Nephron progenitor cell (in vitro differentiated cells): Measurements from ENCODE around the gene SERINC3.

Experiments
- DNase-seq: peaks from one replicate; pipeline ENCODE4 v3.0.0; 2021
- H3K27ac Mint-ChIP-seq: 2 replicates; pipeline ENCODE4 v1.8.0; 2021; ENCODE audit warnings: mild to moderate bottlenecking, moderate library complexity, mixed read lengths
- H3K27me3 Mint-ChIP-seq: 2 replicates; pipeline ENCODE4 v1.8.0; 2021; ENCODE audit warnings: mild to moderate bottlenecking, low read depth, mixed read lengths; ENCODE audit not compliant: poor library complexity
- H3K36me3 Mint-ChIP-seq: 2 replicates; pipeline ENCODE4 v1.8.0; 2021; ENCODE audit warnings: low read depth, mixed read lengths
- H3K4me1 Mint-ChIP-seq: 2 replicates; pipeline ENCODE4 v1.8.0; 2021; ENCODE audit warnings: mixed read lengths
- H3K4me3 Mint-ChIP-seq: 2 replicates; pipeline ENCODE4 v1.8.0; 2021; ENCODE audit warnings: mild to moderate bottlenecking, moderate library complexity, mixed read lengths
- H3K9me3 Mint-ChIP-seq: 2 replicates; pipeline ENCODE4 v1.8.0; 2021; ENCODE audit warnings: mild to moderate bottlenecking, moderate library complexity, mixed read lengths
- CTCF ChIP-seq: fragments of 200-600 bp; sonication (generic); IDR thresholded peaks from 2 replicates; pipeline ENCODE4 v1.5.0; 2021; ENCODE audit warnings: antibody characterized with exemption

SERINC3 gene

GRCh38 chr20:44520881-44521280, 989 bp downstream of the SERINC3 start:
- peak overlapping the region; percentile 88 for H3K4me3 Mint-ChIP-seq
- no peak overlapping the region for H3K27ac Mint-ChIP-seq
- no peak for DNase-seq
- peaks cover 68% of the 10 kb centered on the region for H3K4me1 Mint-ChIP-seq
- no peaks in the 10 kb centered on the region for H3K27me3 Mint-ChIP-seq
- no peak for TF ChIP-seq CTCF
- no peaks in the 10 kb centered on the region for H3K9me3 Mint-ChIP-seq
- peaks cover 5% of the 10 kb centered on the region for H3K36me3 Mint-ChIP-seq

GRCh38 chr20:44518248-44518647, 3.6 kb downstream of the SERINC3 start:
- H3K27ac Mint-ChIP-seq: no peak overlapping the region
- H3K4me3 Mint-ChIP-seq: no peak overlapping the region
- TF ChIP-seq CTCF: no peak
- H3K36me3 Mint-ChIP-seq: peaks cover 5% of the 10 kb centered on the region
- DNase-seq: no peak
- H3K9me3 Mint-ChIP-seq: no peaks in the 10 kb centered on the region
- H3K27me3 Mint-ChIP-seq: no peaks in the 10 kb centered on the region
- H3K4me1 Mint-ChIP-seq: peaks cover 44% of the 10 kb centered on the region

- Mint-ChIP-seq H3K27me3 (no peaks in the 10 kb centered on the region), H3K4me1 (peaks cover 36% of the 10 kb centered on the region), H3K27ac (no peak overlapping the region), H3K36me3 (peaks cover 12% of the 10 kb centered on the region), H3K9me3 (no peaks in the 10 kb centered on the region), H3K4me3 (no peak overlapping the region)
- TF ChIP-seq CTCF: no peak
- DNase-seq: no peak
These were observed 4.4 kb downstream of the SERINC3 start for GRCh38 chr20:44517454-44517853.

- no peak for DNase-seq
- H3K27me3 Mint-ChIP-seq: no peaks in the 10 kb centered on the region
- peaks cover 30% of the 10 kb centered on the region for H3K4me1 Mint-ChIP-seq
- peaks cover 14% of the 10 kb centered on the region for H3K36me3 Mint-ChIP-seq
- no peak for TF ChIP-seq CTCF
- no peak overlapping the region for H3K27ac Mint-ChIP-seq
- no peaks in the 10 kb centered on the region for H3K9me3 Mint-ChIP-seq
- no peak overlapping the region for H3K4me3 Mint-ChIP-seq
These were observed 5.4 kb downstream of the SERINC3 start for GRCh38 chr20:44516491-44516890.

- no peak for DNase-seq
- Mint-ChIP-seq H3K9me3 (no peaks in the 10 kb centered on the region), H3K27me3 (no peaks in the 10 kb centered on the region), H3K4me3 (no peak overlapping the region), H3K4me1 (peaks cover 7% of the 10 kb centered on the region), H3K27ac (peak overlapping the region; percentile 74), H3K36me3 (peaks cover 18% of the 10 kb centered on the region)
- no peak for TF ChIP-seq CTCF
These were observed 8.0 kb downstream of the SERINC3 start for GRCh38 chr20:44513871-44514270.

GRCh38 chr20:44509762-44510161, 12.1 kb downstream of the SERINC3 start:
- Mint-ChIP-seq H3K27me3 (no peaks in the 10 kb centered on the region), H3K36me3 (peaks cover 40% of the 10 kb centered on the region), H3K9me3 (no peaks in the 10 kb centered on the region), H3K4me3 (no peak overlapping the region), H3K4me1 (no peaks in the 10 kb centered on the region), H3K27ac (no peak overlapping the region)
- no peak for TF ChIP-seq CTCF
- DNase-seq: no peak
